Measurements from ENCODE around the gene F13A1. TPM values are rescaled to one million over a fixed set of nuclear protein-coding genes. Genes with fewer than 3 reads are reported as not detected.
A peak's percentile ranks its signal among the peaks of the same experiment; 100 is the strongest.

F13A1 gene
- total RNA-seq, 1 donor from 2014 or later = 58.4 TPM

DNA sequence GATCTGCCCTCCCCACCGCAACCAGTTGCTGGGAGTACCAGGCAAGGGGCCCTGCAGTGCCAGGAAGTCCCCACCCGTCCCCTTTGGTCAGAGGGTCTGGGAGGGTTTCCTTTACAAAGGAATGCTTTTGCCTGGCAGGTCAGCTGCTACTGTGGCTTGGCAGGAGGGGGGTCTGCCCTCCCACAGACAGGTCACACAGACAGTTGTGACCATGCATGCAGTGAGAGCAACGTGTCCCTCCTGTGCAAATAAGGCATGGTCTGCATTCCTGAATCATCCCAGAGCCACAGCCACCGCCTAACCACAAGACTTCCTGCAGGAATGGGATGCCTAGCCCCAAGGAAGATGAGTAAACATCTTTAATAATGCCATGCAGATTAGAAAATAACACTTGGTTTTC lies 439 bp upstream of the F13A1 start:
- H3K36me3 ChIP-seq = no peaks in the 10 kb centered on the region
- no peak for DNase-seq (ENCODE audit: extremely low spot score in 2 of 2)
- no peak overlapping the region for H3K27ac ChIP-seq
- no peak for TF ChIP-seq POLR2A (IDR thresholded peaks at IDR 0.05)
- no peak for TF ChIP-seq POLR2AphosphoS5 (IDR thresholded peaks at IDR 0.05; ENCODE audit: insufficient read depth in 1 of 2, low read depth in 1 of 2)
- TF ChIP-seq, protein P1, sequence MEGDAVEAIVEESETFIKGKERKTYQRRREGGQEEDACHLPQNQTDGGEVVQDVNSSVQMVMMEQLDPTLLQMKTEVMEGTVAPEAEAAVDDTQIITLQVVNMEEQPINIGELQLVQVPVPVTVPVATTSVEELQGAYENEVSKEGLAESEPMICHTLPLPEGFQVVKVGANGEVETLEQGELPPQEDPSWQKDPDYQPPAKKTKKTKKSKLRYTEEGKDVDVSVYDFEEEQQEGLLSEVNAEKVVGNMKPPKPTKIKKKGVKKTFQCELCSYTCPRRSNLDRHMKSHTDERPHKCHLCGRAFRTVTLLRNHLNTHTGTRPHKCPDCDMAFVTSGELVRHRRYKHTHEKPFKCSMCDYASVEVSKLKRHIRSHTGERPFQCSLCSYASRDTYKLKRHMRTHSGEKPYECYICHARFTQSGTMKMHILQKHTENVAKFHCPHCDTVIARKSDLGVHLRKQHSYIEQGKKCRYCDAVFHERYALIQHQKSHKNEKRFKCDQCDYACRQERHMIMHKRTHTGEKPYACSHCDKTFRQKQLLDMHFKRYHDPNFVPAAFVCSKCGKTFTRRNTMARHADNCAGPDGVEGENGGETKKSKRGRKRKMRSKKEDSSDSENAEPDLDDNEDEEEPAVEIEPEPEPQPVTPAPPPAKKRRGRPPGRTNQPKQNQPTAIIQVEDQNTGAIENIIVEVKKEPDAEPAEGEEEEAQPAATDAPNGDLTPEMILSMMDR (IDR thresholded peaks at IDR 0.05) = no peak
- H3K27me3 ChIP-seq = no peaks in the 10 kb centered on the region
- H3K4me3 ChIP-seq = no peak overlapping the region
- H3K9me3 ChIP-seq = no peaks in the 10 kb centered on the region
- no peaks in the 10 kb centered on the region for H3K4me1 ChIP-seq
- intact Hi-C loops (cut with DNase I) = loop anchor here (10.0 kb wide), 1 partner anchor 866 kb away; no protein-coding TSS in a partner anchor

DNA sequence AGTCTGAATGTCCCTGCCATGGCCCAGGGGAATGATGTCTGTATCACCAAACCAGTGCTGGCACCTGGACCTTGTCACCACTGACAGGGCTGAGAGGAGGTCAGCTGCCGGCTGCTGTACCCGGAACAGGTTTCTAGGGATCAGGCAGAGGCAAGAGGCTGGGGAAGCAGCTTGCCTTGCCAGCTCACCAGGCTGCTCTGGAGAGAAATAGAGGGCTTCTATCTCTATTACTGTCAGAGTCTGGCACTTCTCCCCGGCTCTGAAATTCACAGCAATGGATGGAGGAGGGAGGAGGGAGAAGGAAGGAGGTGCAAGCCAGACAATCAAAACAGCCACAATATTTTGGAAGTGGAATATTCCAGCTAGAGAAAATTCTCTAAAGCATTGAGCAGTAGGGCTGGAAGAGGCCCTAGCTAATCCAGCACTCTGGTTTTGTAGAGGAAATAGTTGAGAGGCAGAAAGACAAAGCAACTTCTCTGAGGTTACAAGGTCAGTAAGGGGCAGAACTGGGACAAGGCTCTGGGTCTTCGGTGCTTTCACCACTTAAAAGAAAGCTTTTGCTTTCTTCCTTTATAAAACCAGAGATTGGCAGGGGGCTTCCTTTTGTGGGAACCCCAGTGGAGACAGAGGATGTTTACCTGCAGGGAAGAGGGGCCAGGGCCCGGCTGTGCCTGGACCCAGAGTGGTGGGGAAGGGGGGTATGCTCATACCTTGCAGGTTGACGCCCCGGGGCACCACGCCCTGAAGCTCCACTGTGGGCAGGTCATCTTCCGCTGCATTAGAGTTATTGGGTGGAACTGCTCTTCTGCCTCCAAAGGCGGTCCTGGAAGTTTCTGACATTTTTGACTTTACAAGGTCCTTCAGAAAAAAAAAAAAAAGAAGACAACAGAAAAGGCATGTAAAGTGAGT lies 2.4 kb downstream of the F13A1 start:
- Histone ChIP-seq H3K9me3 (no peaks in the 10 kb centered on the region), H3K27me3 (no peaks in the 10 kb centered on the region), H3K4me3 (no peak overlapping the region), H3K36me3 (no peaks in the 10 kb centered on the region), H3K4me1 (no peaks in the 10 kb centered on the region), H3K27ac (no peak overlapping the region)
- intact Hi-C loops (cut with DNase I) = no loop called here
- TF ChIP-seq, protein P1 (IDR thresholded peaks at IDR 0.05) = no peak
- TF ChIP-seq POLR2AphosphoS5 (IDR thresholded peaks at IDR 0.05; ENCODE audit: insufficient read depth in 1 of 2, low read depth in 1 of 2) = no peak
- TF ChIP-seq POLR2A (IDR thresholded peaks at IDR 0.05) = no peak
- no peak for DNase-seq (ENCODE audit: extremely low spot score in 2 of 2)

DNA sequence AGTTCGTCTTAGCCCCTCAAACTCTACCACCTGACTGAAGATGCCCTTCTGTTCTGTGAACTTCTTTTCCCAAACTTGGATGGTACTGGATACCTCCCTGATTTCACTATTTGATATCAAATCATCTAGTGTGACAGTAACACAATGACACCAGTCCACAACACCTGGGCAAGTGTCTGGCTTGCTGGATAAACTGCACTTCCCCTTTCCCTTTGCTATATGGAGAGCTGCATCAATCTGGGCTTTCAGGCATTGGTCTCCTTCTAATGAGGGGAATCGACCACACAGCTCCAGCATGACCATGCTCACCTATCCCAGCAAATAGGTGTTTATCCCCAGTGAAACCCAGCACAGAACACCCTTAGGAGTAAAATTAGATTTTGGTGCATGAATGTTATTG lies 3.1 kb downstream of the F13A1 start:
- H3K27me3 ChIP-seq = no peaks in the 10 kb centered on the region
- no peaks in the 10 kb centered on the region for H3K36me3 ChIP-seq
- H3K27ac ChIP-seq = no peak overlapping the region
- TF ChIP-seq, protein P1 (IDR thresholded peaks at IDR 0.05) = no peak
- TF ChIP-seq POLR2A (IDR thresholded peaks at IDR 0.05) (no peak), POLR2AphosphoS5 (IDR thresholded peaks at IDR 0.05; ENCODE audit: insufficient read depth in 1 of 2, low read depth in 1 of 2) (no peak)
- no peaks in the 10 kb centered on the region for H3K9me3 ChIP-seq
- intact Hi-C loops (cut with DNase I) = no loop called here
- no peak for DNase-seq (ENCODE audit: extremely low spot score in 2 of 2)
- no peak overlapping the region for H3K4me3 ChIP-seq
- no peaks in the 10 kb centered on the region for H3K4me1 ChIP-seq

DNA sequence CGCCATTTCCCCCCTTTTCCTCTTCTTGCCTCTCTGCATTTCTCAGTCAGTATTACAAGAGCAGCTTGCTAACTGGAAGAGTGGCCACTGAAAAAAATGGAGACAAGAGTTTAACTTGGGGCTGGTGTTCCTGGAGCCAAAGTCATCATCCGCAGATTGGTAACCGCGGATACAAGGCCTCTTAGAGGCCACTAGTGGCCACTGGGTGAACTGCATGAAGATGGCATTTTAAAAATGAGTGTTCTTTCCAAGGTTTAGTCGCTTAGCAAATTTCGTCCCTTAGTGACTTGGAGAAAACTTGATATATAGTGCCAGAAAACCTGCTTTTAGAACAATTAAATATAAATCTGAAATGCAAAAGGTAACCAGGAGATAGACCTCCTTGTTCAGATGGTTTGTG lies 4.8 kb downstream of the F13A1 start:
- no peak overlapping the region for H3K27ac ChIP-seq
- TF ChIP-seq POLR2A (IDR thresholded peaks at IDR 0.05) = no peak
- TF ChIP-seq, protein P1 (IDR thresholded peaks at IDR 0.05) = peak; percentile 9 to 39 (median 35)
- TF ChIP-seq POLR2AphosphoS5 (IDR thresholded peaks at IDR 0.05; ENCODE audit: insufficient read depth in 1 of 2, low read depth in 1 of 2) = no peak
- H3K4me1 ChIP-seq = no peaks in the 10 kb centered on the region
- no peak overlapping the region for H3K4me3 ChIP-seq
- H3K36me3 ChIP-seq = no peaks in the 10 kb centered on the region
- intact Hi-C loops (cut with DNase I) = no loop called here
- no peak for DNase-seq (ENCODE audit: extremely low spot score in 2 of 2)
- no peaks in the 10 kb centered on the region for H3K9me3 ChIP-seq
- H3K27me3 ChIP-seq = no peaks in the 10 kb centered on the region

DNA sequence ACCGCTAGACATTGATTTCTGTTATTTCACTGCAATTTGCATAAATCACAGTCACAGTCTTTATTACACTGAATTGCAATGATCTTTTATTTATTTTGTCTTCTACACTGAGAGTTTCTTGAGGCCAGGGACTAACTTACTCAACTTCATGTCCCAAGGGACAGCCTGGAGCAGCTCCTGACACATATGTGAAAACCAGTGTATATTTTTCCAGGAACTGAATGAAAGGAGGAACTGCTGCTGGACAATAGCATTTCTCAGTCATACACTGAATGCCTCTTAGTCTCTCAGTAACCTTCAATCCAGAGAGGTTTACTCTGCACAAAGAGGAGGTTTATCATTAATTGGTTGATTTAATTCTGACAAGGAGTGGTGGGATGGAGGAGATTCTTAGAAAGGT lies 5.9 kb downstream of the F13A1 start:
- Histone ChIP-seq H3K9me3 (no peaks in the 10 kb centered on the region), H3K36me3 (no peaks in the 10 kb centered on the region), H3K4me3 (no peak overlapping the region), H3K27me3 (no peaks in the 10 kb centered on the region), H3K27ac (no peak overlapping the region), H3K4me1 (no peaks in the 10 kb centered on the region)
- intact Hi-C loops (cut with DNase I) = no loop called here
- no peak for DNase-seq (ENCODE audit: extremely low spot score in 2 of 2)
- TF ChIP-seq, protein P1 (IDR thresholded peaks at IDR 0.05) = no peak
- no peak for TF ChIP-seq POLR2A (IDR thresholded peaks at IDR 0.05)
- no peak for TF ChIP-seq POLR2AphosphoS5 (IDR thresholded peaks at IDR 0.05; ENCODE audit: insufficient read depth in 1 of 2, low read depth in 1 of 2)

Data from vagina (tissue), 2 donors.